ELF-1 (cell line): ENCODE measurements around the gene TBC1D9B.

Experiments used
- DNase-seq: peaks from one replicate; pipeline ENCODE4 v3.0.0-alpha.2; 2016; ENCODE audit warnings: low read depth, low spot score

TBC1D9B gene

DNA sequence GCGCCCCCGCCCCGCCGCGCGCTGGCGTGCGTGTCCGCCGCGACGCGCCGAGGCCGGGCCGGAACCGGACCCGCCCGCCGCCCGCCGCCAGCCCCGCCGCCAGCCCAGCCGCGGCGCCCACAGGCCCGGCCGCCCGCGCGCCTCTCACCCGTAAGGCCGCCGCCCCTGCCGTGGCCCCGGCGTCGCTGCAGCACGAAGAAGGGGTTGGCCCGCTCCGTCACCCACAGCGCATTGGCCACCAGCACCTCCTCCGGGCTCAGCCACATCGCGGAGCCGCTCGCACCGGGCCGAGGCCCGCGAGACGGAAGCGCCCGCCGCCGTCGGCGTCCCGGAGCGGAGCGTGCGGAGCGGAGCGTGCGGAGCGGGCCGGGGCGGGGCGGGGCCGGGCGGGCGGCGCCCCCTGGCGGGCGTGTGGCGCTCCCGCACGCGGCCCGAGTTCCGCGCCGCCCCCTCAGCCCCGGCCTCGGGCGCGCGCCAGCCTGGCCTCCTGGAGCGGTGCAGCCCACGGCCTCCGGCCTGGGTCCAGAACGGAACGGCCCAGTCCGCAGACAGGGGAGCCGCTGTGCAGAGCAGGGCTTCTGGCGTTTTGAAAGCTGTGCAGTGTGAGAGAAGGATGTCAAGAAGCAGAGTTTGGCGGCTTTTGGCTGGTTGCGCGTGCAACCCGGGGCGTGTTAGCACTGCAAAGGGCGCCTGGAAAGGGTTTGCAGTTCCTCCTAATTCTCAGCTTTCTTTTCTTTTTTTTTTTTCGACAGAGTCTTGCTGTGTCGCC lies at the start of gene TBC1D9B:
TSS of gene TBC1D9B (minus strand) at position 342 of the 769 bp plus-strand sequence. CDS start at position 266, 76 bp downstream.
- DNase-seq = peak; percentile 54

DNA sequence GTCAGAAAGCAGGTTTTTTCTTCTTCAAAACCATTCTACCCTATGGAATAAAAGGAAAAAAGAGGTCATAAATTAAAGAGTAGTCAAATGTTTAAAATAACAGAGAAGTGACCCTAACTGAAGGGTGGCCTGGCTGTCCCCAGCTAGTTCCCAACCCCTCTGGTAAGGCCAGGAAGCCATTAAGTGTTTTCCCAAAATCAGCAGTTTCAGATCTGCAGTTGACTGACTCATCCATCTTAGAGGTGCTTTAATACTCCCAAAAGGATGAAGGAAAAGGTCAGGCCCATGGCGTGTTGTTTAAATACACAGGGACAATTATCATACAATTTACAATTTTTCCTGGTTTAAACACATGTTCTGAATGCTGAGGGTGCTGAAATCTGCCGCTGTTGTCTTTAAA lies 47.9 kb upstream of the TBC1D9B start:
- DNase-seq = no peak

- DNase-seq = no peak
Observed at GRCh38 chr5:179955062-179955461, 47.4 kb upstream of the TBC1D9B start.

DNA sequence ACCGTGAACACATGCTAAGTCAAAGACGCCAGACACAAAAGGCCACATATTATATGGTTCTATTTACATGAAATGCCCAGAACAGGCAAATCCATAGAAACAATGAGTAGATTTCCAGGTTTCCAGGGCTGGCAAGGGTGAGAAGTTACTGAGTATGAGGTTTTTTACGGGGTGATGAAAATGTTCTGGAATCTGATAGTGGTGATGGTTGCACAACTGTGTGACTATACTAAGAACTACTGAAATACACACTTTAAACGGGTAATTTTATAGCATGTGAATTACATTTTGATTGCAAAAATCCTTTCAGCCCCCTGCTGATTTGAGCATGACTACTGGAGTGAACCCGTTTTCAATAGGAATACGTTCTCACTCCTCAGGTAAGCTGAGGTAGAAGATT lies 46.7 kb upstream of the TBC1D9B start:
- DNase-seq = no peak

DNA sequence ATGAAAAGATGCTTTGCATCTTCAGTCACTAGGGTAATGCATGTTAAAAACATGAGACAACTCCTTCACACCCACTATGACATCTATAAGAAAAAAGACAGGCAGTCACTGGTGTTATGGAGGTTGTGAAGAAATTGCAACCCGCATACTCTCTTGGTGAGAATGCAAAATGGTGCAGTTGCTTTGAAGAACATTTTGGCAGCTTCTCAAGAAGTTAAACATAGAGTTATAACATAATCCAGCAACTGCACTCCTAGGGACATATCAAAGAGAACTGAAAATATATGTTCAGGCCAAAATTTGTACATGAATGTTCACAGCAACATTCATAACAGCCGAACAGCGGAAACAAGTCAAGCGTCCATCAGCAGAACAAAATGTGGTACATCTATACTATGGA lies 46.3 kb upstream of the TBC1D9B start:
- no peak for DNase-seq

- DNase-seq = no peak
Observed at GRCh38 chr5:179936976-179937681, 29.4 kb upstream of the TBC1D9B start.

DNA sequence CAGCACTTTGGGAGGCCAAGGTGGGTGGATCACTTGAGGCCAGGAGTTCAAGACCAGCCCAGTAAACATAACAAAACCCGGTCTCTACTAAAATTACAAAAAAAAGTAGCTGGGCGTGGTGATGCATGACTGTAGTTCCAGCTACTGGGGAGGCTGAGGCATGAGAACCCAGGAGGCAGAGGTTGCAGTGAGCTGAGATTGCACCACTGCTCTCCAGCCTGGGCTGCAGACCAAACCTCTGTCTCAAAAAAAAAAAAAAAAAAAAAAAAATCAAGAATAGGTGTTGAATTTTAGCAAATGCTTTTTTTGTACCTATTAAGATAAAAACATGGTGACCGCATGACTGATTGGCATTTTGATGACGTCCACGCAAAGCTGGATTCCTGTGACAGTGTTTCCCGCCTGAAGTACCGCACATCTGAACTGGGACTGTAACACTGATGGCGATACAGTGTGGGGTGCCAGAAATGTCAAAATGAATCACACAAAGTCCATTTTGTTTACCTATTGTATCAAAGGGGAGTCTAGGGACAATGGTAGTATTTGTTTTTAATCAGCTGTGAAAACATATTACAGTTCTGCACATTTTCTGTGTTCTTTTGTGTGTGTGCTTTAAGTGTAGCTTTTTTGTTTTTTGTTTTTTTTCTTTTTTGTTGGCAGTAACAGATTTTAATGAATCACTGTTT lies 23.2 kb upstream of the TBC1D9B start:
- no peak for DNase-seq

DNA sequence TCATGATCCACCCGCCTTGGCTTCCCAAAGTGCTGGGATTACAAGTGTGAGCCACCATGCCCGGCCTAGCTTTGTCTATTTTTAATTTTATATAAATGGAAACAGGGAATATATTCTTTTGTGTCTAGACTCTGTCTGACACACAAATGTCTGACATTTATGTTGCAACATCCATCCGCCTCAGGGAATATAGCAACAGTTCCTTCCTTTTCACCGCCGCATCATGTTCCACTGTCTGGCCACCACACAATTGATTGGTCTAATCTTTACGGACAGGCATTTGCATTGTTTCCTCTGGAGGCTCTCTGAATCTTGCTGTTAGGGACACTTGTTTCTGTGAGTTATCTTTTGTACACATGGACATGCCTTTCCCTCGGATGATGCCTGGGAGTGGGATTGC lies 20.1 kb upstream of the TBC1D9B start:
- no peak for DNase-seq

DNA sequence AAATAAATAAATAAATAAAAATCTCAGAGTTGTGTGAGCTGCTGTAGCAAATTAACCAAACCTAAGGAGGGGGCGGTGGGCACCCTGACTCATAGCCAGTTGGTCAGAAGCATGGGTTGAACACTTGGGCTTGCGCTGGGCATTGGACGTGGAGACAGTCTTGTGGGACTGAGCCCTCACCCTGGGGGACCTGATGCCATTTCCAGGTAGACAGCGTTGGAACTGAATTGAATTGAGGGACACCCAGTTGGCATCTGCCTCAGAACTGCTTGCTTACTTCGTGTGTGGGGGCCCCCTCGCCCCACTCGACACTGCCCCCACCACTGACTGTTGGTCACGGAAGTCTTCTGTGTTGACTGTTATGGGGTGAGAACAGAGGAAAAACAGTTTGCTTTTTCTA lies 19.0 kb upstream of the TBC1D9B start:
- no peak for DNase-seq

GRCh38 chr5:179923436-179923835 lies 15.7 kb upstream of the TBC1D9B start:
- DNase-seq = no peak

- no peak for DNase-seq
Observed at GRCh38 chr5:179920175-179920574, 12.5 kb upstream of the TBC1D9B start.

GRCh38 chr5:179919487-179920060 lies 11.9 kb upstream of the TBC1D9B start:
- no peak for DNase-seq

- no peak for DNase-seq
Observed at GRCh38 chr5:179918742-179919486, 11.2 kb upstream of the TBC1D9B start.

GRCh38 chr5:179916523-179916922 lies 8.8 kb upstream of the TBC1D9B start:
- peak; percentile 17 for DNase-seq

DNA sequence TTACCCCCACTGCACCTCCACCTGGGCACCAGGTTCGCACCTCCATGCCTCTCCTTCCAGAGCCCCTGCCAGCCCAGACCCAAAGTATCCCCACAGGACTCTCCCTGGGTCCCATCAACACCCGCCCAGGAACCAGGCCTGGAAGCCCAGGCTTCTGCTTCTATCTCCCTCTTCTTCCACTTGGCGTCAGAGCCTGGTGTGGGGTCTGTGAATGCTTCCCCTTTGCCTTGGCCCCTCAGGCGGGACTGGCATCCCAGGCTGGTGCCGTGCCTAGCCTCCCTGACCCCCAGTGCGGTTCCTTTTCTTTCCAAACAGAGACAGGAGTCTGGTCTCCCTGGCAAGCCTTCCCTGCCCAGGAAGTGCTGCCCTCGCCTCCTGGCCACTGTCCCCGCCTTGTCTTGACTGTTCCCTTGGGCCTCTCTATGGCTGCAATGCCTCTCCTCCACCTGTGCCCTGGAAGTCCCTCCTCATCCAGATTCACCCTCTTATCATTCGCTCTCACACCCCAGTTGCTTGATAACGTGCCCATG lies 7.8 kb upstream of the TBC1D9B start:
- no peak for DNase-seq

GRCh38 chr5:179914032-179914755 lies 6.5 kb upstream of the TBC1D9B start:
- DNase-seq = peak; percentile 20

DNA sequence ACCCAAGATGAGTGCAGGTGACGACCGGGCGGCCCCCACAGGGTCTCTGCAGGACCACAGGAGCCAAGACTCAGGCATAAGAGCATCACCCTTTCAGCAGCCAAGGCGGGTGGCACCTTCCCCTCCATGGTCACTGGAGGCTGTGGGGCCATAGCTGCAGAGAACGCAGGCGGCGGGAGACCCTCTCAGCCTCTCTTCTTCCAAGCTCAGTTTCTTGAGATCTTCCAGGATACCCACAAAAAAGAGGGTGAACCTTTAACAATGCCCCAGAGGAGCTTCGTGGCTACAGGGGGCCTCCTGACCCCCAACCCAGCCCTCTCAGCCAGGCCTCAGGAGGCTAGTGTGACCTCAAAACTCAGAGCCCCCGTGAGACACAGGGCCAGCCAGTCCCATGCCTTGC lies 5.8 kb upstream of the TBC1D9B start:
- no peak for DNase-seq

- DNase-seq = no peak
Observed at GRCh38 chr5:179912951-179913350, 5.3 kb upstream of the TBC1D9B start.

DNA sequence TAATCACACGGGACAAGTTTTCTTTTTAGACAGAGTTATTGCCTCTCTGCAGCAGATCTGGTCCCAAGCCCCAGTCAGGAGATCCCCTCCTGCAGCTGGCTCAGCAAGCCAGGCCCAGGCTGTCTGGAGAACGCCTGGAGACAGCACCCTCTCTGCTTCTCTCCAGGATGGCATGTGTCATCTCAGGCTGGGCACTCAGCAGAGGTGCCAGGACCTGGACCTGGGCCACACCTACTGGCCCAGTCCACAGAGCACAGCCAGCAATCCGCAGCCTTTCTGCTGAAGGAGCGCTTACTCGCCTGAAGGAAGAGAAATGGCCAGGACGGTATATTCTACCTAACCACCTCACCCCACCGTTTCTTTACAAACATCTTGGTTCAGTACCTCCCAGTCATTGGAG lies 4.7 kb upstream of the TBC1D9B start:
- no peak for DNase-seq

- no peak for DNase-seq
Observed at GRCh38 chr5:179909224-179909623, 1.5 kb upstream of the TBC1D9B start.

DNA sequence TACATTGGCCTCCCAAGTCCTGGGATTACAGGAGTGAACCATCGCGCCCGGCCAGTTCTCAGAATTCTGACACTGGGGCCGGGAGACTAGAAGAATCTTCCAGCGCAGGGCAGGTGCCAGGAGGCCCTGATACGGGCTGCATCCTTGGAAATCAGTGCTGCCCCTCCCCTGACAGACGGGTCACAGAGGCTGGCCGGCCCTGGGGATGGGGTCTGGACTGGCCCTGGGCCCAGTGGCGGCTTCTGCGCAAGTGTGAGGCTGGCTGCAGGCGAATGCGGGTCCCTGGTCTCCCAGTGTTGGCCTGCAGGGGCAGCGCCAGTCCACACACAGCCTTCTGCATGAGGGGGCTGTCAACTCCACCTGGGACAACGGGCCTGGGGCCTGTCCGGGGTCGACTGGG lies 831 bp upstream of the TBC1D9B start:
- DNase-seq = peak; percentile 78
